Endothelial cell of umbilical vein (primary cell): ENCODE data around the gene SLIT1. TPM values are rescaled to one million over a fixed set of nuclear protein-coding genes. Genes with fewer than 3 reads are reported as not detected.

ENCODE experiments used
- BruUV-seq: library from RNA; stranded (reverse); fragments of 400-500 nt; replicated peaks from 2 replicates; lab custom pipeline; 2021; lab: Mats Ljungman, UMichigan
- CTCF ChIA-PET: fragments of 300-600, 350-600 bp; sonication (Branson Sonifier 250); formaldehyde crosslinking; loops from one replicate; lab custom pipeline; 2021; ENCODE audit warnings: antibody characterized with exemption, inconsistent platforms; lab: Charles Lee
- POLR2A ChIA-PET: fragments of 300-600, 350-600 bp; sonication (Branson Sonifier 250); formaldehyde crosslinking; loops from one replicate; lab custom pipeline; 2021; ENCODE audit warnings: antibody characterized with exemption, inconsistent platforms; lab: Charles Lee
- DNase-seq: peaks from one replicate; pipeline ENCODE4 v3.0.0-alpha.2; 2011; ENCODE audit warnings: low read depth, low spot score
- FAIRE-seq: peaks from 2 replicates; lab custom pipeline; 2011; peaks lifted over from hg19 to GRCh38; lab: Jason Lieb, UNC
- H2AFZ ChIP-seq: 2 replicates; pipeline ENCODE4 v1.6.0; 2012; ENCODE audit warnings: low read depth, low read length, control low read depth, inconsistent platforms
- H3K27ac ChIP-seq: 2 replicates; pipeline ENCODE4 v1.5.1; 2011; ENCODE audit warnings: low read depth, mild to moderate bottlenecking, control low read depth, low read length, moderate library complexity; ENCODE audit not compliant: insufficient read depth
- H3K27me3 ChIP-seq, 2 experiments: 2 replicates each; pipeline versions ENCODE4 v1.6.0 to v1.6.1; 2011; ENCODE audit warnings: low read length in 2 of 2, mixed read lengths in 1 of 2; ENCODE audit not compliant: control insufficient read depth in 2 of 2, insufficient read depth in 2 of 2
- H3K36me3 ChIP-seq, 2 experiments: 2 replicates in 1 of 2; 3 replicates in 1 of 2; pipeline ENCODE4 v1.5.1; 2011; ENCODE audit warnings: low read length in 2 of 2, mild to moderate bottlenecking in 1 of 2, moderate library complexity in 1 of 2; ENCODE audit not compliant: control insufficient read depth in 2 of 2, insufficient read depth in 2 of 2; ENCODE audit errors: extremely low read depth in 1 of 2
- H3K4me1 ChIP-seq: 3 replicates; pipeline ENCODE4 v1.5.1; 2011; ENCODE audit warnings: mild to moderate bottlenecking, low read length; ENCODE audit not compliant: control insufficient read depth, insufficient read depth; ENCODE audit errors: extremely low read depth
- H3K4me2 ChIP-seq: 2 replicates; pipeline ENCODE4 v1.6.1; 2011; ENCODE audit warnings: low read length, control low read depth, mixed read lengths; ENCODE audit not compliant: insufficient read depth
- H3K4me3 ChIP-seq, 3 experiments: fragments of 200-600 bp in 1 of 3; sonication (generic), shearing (Covaris generic) in 1 of 3; replicated peaks in 1 of 3; 2 replicates each; pipeline ENCODE4 v1.5.1; 2011 to 2016; ENCODE audit warnings: control low read depth in 3 of 3, low read length in 3 of 3, mild to moderate bottlenecking in 2 of 3, inconsistent platforms in 1 of 3, low read depth in 1 of 3, moderate library complexity in 1 of 3; ENCODE audit not compliant: insufficient read depth in 1 of 3
- H3K79me2 ChIP-seq: 2 replicates; pipeline ENCODE4 v1.6.0; 2012; ENCODE audit warnings: low read length, inconsistent platforms; ENCODE audit not compliant: control insufficient read depth, insufficient read depth
- H3K9ac ChIP-seq: replicated peaks from 2 replicates; pipeline ENCODE3; 2011; ENCODE audit warnings: low read length, control low read depth; ENCODE audit not compliant: insufficient read depth; ENCODE audit errors: extremely low read depth
- H3K9me1 ChIP-seq: replicated peaks from 3 replicates; pipeline ENCODE4 v1.6.0; 2011; ENCODE audit warnings: mild to moderate bottlenecking, low read length; ENCODE audit not compliant: control insufficient read depth, insufficient read depth; ENCODE audit errors: extremely low read depth
- H3K9me3 ChIP-seq: replicated peaks from 2 replicates; pipeline ENCODE4 v1.5.1; 2012; ENCODE audit warnings: low read length, inconsistent platforms; ENCODE audit not compliant: control insufficient read depth, insufficient read depth
- H4K20me1 ChIP-seq: replicated peaks from 2 replicates; pipeline ENCODE3; 2011; ENCODE audit warnings: mild to moderate bottlenecking, low read length; ENCODE audit not compliant: control insufficient read depth, insufficient read depth; ENCODE audit errors: extremely low read depth
- CTCF ChIP-seq, 2 donors: IDR thresholded peaks; 1 replicate in 1 of 2; 2 replicates in 1 of 2; pipeline ENCODE4 v1.5.1; 2011; ENCODE audit warnings: low read length in 2 of 2, mild to moderate bottlenecking in 2 of 2, moderate library complexity in 2 of 2, control low read depth in 1 of 2, inconsistent platforms in 1 of 2, low read depth in 1 of 2; ENCODE audit not compliant: insufficient read depth in 1 of 2; ENCODE audit errors: extremely low read depth in 1 of 2
- EZH2 ChIP-seq: IDR thresholded peaks from 2 replicates; pipeline ENCODE4 v1.6.1; 2012; ENCODE audit warnings: borderline replicate concordance, low read depth, mild to moderate bottlenecking, moderate library complexity, low read length, inconsistent platforms; ENCODE audit not compliant: severe bottlenecking
- FOS ChIP-seq: IDR thresholded peaks from 2 replicates; pipeline ENCODE4 v1.6.1; 2011; ENCODE audit warnings: mild to moderate bottlenecking, low read length, moderate library complexity, borderline replicate concordance; ENCODE audit not compliant: insufficient read depth
- GATA2 ChIP-seq: IDR thresholded peaks from 2 replicates; pipeline ENCODE4 v1.7.0; 2011; ENCODE audit warnings: low read depth, mild to moderate bottlenecking, moderate library complexity, mixed read lengths, low read length; ENCODE audit not compliant: insufficient read length, insufficient read depth
- JUN ChIP-seq: IDR thresholded peaks from 2 replicates; pipeline ENCODE4 v1.6.1; 2011; ENCODE audit warnings: borderline replicate concordance, low read depth; ENCODE audit not compliant: insufficient read length, insufficient read depth
- MAX ChIP-seq: IDR thresholded peaks from 2 replicates; pipeline ENCODE4 v1.6.1; 2011; ENCODE audit not compliant: insufficient read depth, insufficient read length
- MYC ChIP-seq: IDR thresholded peaks from one replicate; pipeline ENCODE4 v1.6.1; 2011; ENCODE audit warnings: mild to moderate bottlenecking, low read depth, low read length
- POLR2AphosphoS5 ChIP-seq: IDR thresholded peaks from 2 replicates; pipeline ENCODE4 v1.6.1; 2012; ENCODE audit warnings: low read depth, mild to moderate bottlenecking, control low read depth, low read length, moderate library complexity; ENCODE audit not compliant: insufficient read depth
- dilution Hi-C: fragments of 300-500 bp; cut with MboI; formaldehyde crosslinking; loops from one replicate; pipeline ENCODE4 v1.15.0; 2019; ENCODE audit warnings: low sequenced_read_pairs; ENCODE audit not compliant: extremely low pct_ligation_motif_present
- intact Hi-C: fragments of 100-400 bp; cut with micrococcal nuclease; formaldehyde crosslinking; loops from one replicate; pipeline ENCODE4 v1.10.0; 2022
- polyA plus RNA-seq, 4 experiments: library from polyadenylated mRNA; depleted of rRNA in 3 of 4; stranded (reverse) in 3 of 4; unstranded in 1 of 4; fragments of >200 nt; gene quantifications; 2 replicates each; pipeline versions ENCODE4 v1.2.1 to v1.2.3, GENCODE V29; 2011 to 2012; ENCODE audit warnings: missing spikeins in 1 of 4
- total RNA-seq: library from RNA; stranded (reverse); gene quantifications from 2 replicates; pipeline ENCODE4 v1.2.3, GENCODE V29; 2021

The SLIT1 gene
- total and polyA plus RNA-seq, 2 donors (not counting 3 experiments of a cell fraction or from before 2014, with no cell fraction given), result 0.04 to 0.20 TPM

GRCh38 chr10:97190450-97190849, 4.7 kb upstream of the SLIT1 start:
- Histone ChIP-seq H3K27me3 (peaks cover 37 to 51% of the 10 kb centered on the region in 2 experiments), H2AFZ (no peak overlapping the region), H3K9me1 (no peaks in the 10 kb centered on the region), H3K79me2 (no peaks in the 10 kb centered on the region), H3K27ac (no peak overlapping the region), H3K9ac (no peak overlapping the region), H3K36me3 (no peaks in the 10 kb centered on the region), H4K20me1 (no peaks in the 10 kb centered on the region), H3K4me1 (no peaks in the 10 kb centered on the region), H3K4me2 (no peak overlapping the region), H3K4me3 (no peak overlapping the region), H3K9me3 (no peaks in the 10 kb centered on the region)
- intact Hi-C loops (loop anchor here (5.0 kb wide), 1 partner anchor 668 kb away; no protein-coding TSS in a partner anchor), dilution Hi-C loops (no loop called here)
- BruUV-seq, result no TSS peak
- TF ChIP-seq MAX, result no peak
- no peak for TF ChIP-seq JUN
- no peak for TF ChIP-seq GATA2
- no peak for TF ChIP-seq MYC
- TF ChIP-seq POLR2AphosphoS5, result no peak
- no peak for TF ChIP-seq CTCF (IDR thresholded peaks at IDR 0.05; ENCODE audit: extremely low read depth in 1 of 2, insufficient read depth in 1 of 2, low read depth in 1 of 2, low read length in 2 of 2)
- no peak for TF ChIP-seq EZH2
- TF ChIP-seq FOS, result no peak
- FAIRE-seq, result no peak
- POLR2A ChIA-PET, result no interaction called here
- CTCF ChIA-PET, result interaction anchor here (1.0 to 1.4 kb wide), 4 partner anchors 18 to 117 kb away, joined by 3 read pairs; no protein-coding TSS in a partner anchor
- no peak for DNase-seq
